DOHH2 (cell line): ENCODE results near the gene NRSN2.

Experiments used
- EZH2phosphoT487 ChIP-seq: fragments of 200-600 bp; sonication (generic); IDR thresholded peaks from 2 replicates; pipeline ENCODE4 v1.6.1; 2017; ENCODE audit warnings: borderline replicate concordance, mild to moderate bottlenecking, antibody characterized with exemption, low read length, moderate library complexity, mixed read lengths
- TF ChIP-seq, protein P1 (sequence below): fragments of 200-600 bp; sonication (generic); IDR thresholded peaks from one replicate; pipeline ENCODE4 v1.5.1; 2014; ENCODE audit warnings: antibody characterized with exemption, mild to moderate bottlenecking, low read depth, low read length; ENCODE audit not compliant: poor library complexity, severe bottlenecking

DNA sequence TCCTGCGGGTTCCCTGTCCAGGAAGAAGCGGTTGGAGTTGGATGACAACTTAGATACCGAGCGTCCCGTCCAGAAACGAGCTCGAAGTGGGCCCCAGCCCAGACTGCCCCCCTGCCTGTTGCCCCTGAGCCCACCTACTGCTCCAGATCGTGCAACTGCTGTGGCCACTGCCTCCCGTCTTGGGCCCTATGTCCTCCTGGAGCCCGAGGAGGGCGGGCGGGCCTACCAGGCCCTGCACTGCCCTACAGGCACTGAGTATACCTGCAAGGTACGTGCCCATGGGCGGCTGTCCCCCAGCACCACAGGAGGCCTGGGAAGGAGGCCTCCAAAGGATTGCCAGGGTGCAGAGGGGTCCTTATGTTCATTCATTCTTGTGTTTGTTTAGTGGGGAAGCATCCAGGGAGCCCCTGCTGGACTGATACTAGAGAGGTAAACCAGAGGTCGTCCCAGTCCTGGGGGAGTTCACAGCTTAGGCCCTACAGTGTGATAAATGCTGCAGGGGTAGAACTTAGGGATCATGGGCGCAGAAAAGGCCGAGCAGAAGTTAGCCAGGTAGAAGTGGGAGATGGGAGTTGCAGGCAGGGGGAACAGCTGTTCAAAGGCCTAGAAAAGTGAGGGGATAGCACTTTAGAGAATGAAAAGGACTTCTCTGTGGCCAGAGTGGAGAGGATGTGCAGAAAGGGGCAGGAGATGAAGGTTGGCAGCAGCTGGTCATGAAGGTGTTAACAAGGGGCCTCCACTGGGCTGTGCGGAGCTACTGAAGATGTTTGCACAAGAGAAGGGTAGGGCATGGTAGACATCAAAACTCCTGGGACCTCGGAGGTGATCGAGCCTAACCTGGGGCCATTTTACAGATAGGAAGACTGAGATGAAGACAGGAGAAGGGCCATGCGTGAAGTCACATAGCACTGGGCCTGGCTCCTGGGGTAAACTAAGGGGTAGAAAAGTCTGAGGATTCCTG, 41.4 kb downstream of the NRSN2 start:
- TF ChIP-seq, protein P1, sequence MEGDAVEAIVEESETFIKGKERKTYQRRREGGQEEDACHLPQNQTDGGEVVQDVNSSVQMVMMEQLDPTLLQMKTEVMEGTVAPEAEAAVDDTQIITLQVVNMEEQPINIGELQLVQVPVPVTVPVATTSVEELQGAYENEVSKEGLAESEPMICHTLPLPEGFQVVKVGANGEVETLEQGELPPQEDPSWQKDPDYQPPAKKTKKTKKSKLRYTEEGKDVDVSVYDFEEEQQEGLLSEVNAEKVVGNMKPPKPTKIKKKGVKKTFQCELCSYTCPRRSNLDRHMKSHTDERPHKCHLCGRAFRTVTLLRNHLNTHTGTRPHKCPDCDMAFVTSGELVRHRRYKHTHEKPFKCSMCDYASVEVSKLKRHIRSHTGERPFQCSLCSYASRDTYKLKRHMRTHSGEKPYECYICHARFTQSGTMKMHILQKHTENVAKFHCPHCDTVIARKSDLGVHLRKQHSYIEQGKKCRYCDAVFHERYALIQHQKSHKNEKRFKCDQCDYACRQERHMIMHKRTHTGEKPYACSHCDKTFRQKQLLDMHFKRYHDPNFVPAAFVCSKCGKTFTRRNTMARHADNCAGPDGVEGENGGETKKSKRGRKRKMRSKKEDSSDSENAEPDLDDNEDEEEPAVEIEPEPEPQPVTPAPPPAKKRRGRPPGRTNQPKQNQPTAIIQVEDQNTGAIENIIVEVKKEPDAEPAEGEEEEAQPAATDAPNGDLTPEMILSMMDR = no peak
- no peak for TF ChIP-seq EZH2phosphoT487
